ENCODE data around the gene CUEDC2.

DNA sequence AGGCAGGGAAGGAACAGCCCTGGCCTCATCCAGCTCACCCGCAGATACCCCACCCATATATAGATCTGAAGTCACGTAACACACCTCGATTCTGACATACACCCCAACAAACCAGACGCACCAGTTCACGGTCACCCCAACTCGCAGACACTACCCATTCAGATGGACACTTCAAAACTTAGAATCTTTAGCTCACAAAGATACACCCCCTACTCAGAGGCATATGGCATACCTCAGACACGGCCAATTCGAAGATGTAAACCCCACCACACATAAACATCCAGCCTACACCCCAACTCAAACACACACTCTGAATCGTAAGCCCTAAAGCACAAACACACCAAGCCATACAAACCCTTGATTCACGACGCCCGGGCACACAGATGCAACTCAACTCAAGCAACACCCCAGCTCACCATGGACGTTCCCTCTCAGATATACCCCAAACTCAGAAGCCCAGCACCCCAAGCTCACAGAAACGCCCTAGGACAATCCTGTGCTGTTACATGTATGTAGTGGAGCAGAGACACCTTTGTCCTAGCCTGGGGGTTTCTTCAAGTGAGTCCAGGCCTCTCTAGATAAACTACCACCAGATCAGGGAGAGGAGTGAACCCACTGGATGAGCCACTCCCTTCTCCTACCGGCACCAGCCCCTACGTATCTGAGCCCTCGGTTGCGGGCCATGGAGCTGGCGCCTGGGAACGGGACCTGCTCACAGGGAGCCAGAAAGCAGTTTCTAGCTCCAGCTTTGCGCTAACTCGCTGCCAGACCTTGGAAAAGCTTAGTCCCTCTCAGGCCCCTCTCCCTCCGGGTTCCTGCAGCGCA is 22.6 kb downstream of the CUEDC2 start:
- no peak for TF ChIP-seq TAF1 (IDR thresholded peaks at IDR 0.05; ENCODE audit: low read depth, low read length)
- peak; percentile 44; the same call in 1 of the 2 replicates for TF ChIP-seq POLR2A (IDR thresholded peaks at IDR 0.05; ENCODE audit: low read depth, low read length)
- TF ChIP-seq POU2F2 (IDR thresholded peaks at IDR 0.05; ENCODE audit: low read depth, low read length): 0 out of 2 replicates have a peak, but pooled peaks have one; percentile 54
- no peak for TF ChIP-seq POLR2AphosphoS5 (IDR thresholded peaks at IDR 0.05; ENCODE audit: low read depth, low read length)
- no peak for TF ChIP-seq SPI1 (IDR thresholded peaks at IDR 0.05; ENCODE audit: low read depth, low read length)
